WTC11 (cell line): ENCODE results near the gene IL10RA. TPM values are rescaled to one million over a fixed set of nuclear protein-coding genes. Genes with fewer than 3 reads are reported as not detected.
A peak's percentile ranks its signal among the peaks of the same experiment; 100 is the strongest.

Source experiments
- CREB1 ChIP-seq: sonication (generic); formaldehyde crosslinking; IDR thresholded peaks from 2 replicates; pipeline ENCODE4 v1.8.0; 2023; ENCODE audit warnings: mild to moderate bottlenecking, missing genetic modification reagents
- CREM ChIP-seq: sonication (generic); formaldehyde crosslinking; IDR thresholded peaks from 2 replicates; pipeline ENCODE4 v1.8.1; 2022; ENCODE audit warnings: mild to moderate bottlenecking, missing genetic modification reagents, moderate library complexity
- ELF4 ChIP-seq: sonication (generic); formaldehyde crosslinking; IDR thresholded peaks from 2 replicates; pipeline ENCODE4 v1.8.1; 2022; ENCODE audit warnings: low read depth, mild to moderate bottlenecking, moderate library complexity, missing genetic modification reagents
- EMX1 ChIP-seq: fragments of 250-450 bp; sonication (Bioruptor Pico); IDR thresholded peaks from 2 replicates; pipeline ENCODE4 v1.8.0; 2021; ENCODE audit warnings: mild to moderate bottlenecking
- FOXJ3 ChIP-seq: sonication (generic); formaldehyde crosslinking; IDR thresholded peaks from 2 replicates; pipeline ENCODE4 v1.9.0; 2021; ENCODE audit warnings: missing genetic modification reagents, mild to moderate bottlenecking, borderline replicate concordance
- NR2C2 ChIP-seq: sonication (generic); formaldehyde crosslinking; IDR thresholded peaks from 2 replicates; pipeline ENCODE4 v1.8.0; 2022; ENCODE audit warnings: mild to moderate bottlenecking, missing genetic modification reagents
- NR3C1 ChIP-seq: sonication (generic); formaldehyde crosslinking; conservative IDR thresholded peaks from 2 replicates; pipeline ENCODE4 v1.8.1; 2023; ENCODE audit warnings: low read depth, mild to moderate bottlenecking, missing genetic modification reagents
- PRRX2 ChIP-seq: fragments of 250-450 bp; sonication (Bioruptor Pico); IDR thresholded peaks from 2 replicates; pipeline ENCODE4 v1.8.0; 2021; ENCODE audit warnings: mild to moderate bottlenecking
- RORB ChIP-seq: fragments of 250-450 bp; sonication (Bioruptor Pico); IDR thresholded peaks from 2 replicates; pipeline ENCODE4 v1.9.0; 2021; ENCODE audit warnings: mild to moderate bottlenecking
- SP1 ChIP-seq: sonication (generic); formaldehyde crosslinking; conservative IDR thresholded peaks from 2 replicates; pipeline ENCODE4 v1.8.1; 2022; ENCODE audit warnings: missing genetic modification reagents
- TCF7 ChIP-seq: sonication (generic); formaldehyde crosslinking; IDR thresholded peaks from 2 replicates; pipeline ENCODE4 v1.8.0; 2022; ENCODE audit warnings: mild to moderate bottlenecking, low read depth, missing genetic modification reagents, moderate library complexity
- TP53 ChIP-seq: sonication (generic); formaldehyde crosslinking; IDR thresholded peaks from 2 replicates; pipeline ENCODE4 v1.8.1; 2023; ENCODE audit warnings: mild to moderate bottlenecking, missing genetic modification reagents
- ZNF121 ChIP-seq: sonication (generic); formaldehyde crosslinking; IDR thresholded peaks from 2 replicates; pipeline ENCODE4 v1.8.0; 2023; ENCODE audit warnings: missing genetic modification reagents
- ZNF219 ChIP-seq: sonication (generic); formaldehyde crosslinking; IDR thresholded peaks from 2 replicates; pipeline ENCODE4 v1.8.0; 2023; ENCODE audit warnings: missing genetic modification reagents, mild to moderate bottlenecking, borderline replicate concordance
- ZNF263 ChIP-seq: sonication (generic); formaldehyde crosslinking; IDR thresholded peaks from 2 replicates; pipeline ENCODE4 v1.8.1; 2022; ENCODE audit warnings: low read depth, mild to moderate bottlenecking, moderate library complexity, missing genetic modification reagents
- ZNF416 ChIP-seq: fragments of 250-450 bp; sonication (Bioruptor Pico); IDR thresholded peaks from 2 replicates; pipeline ENCODE4 v1.9.0; 2021; ENCODE audit warnings: mild to moderate bottlenecking, inconsistent platforms
- total RNA-seq: library from RNA; stranded (reverse); gene quantifications from 3 replicates; pipeline ENCODE4 v1.2.3, GENCODE V29; 2021
- TF ChIP-seq, protein P1 (sequence below): sonication (generic); formaldehyde crosslinking; IDR thresholded peaks from 2 replicates; pipeline ENCODE4 v1.8.0; 2023; ENCODE audit warnings: missing genetic modification reagents, mild to moderate bottlenecking, borderline replicate concordance
- TF ChIP-seq, protein P2 (sequence below): sonication (generic); formaldehyde crosslinking; IDR thresholded peaks from 2 replicates; pipeline ENCODE4 v1.8.1; 2023; ENCODE audit warnings: mild to moderate bottlenecking, missing genetic modification reagents
- TF ChIP-seq, protein P3 (sequence below): sonication (generic); formaldehyde crosslinking; IDR thresholded peaks from 2 replicates; pipeline ENCODE4 v1.8.1; 2022; ENCODE audit warnings: low read depth, mild to moderate bottlenecking, moderate library complexity, missing genetic modification reagents, borderline replicate concordance
- TF ChIP-seq, protein P4 (sequence below): fragments of 250-450 bp; sonication (Bioruptor Pico); IDR thresholded peaks from 2 replicates; pipeline ENCODE4 v1.9.0; 2021; ENCODE audit warnings: moderate library complexity, mild to moderate bottlenecking, inconsistent platforms, borderline replicate concordance
- TF ChIP-seq, protein P5 (sequence below): sonication (generic); formaldehyde crosslinking; IDR thresholded peaks from 2 replicates; pipeline ENCODE4 v1.8.1; 2022; ENCODE audit warnings: missing genetic modification reagents, borderline replicate concordance
- TF ChIP-seq, protein P6 (sequence below): sonication (generic); formaldehyde crosslinking; IDR thresholded peaks from 2 replicates; pipeline ENCODE4 v1.8.1; 2023; ENCODE audit warnings: mild to moderate bottlenecking, missing genetic modification reagents, borderline replicate concordance
- TF ChIP-seq, protein P7 (sequence below): sonication (generic); formaldehyde crosslinking; IDR thresholded peaks from 2 replicates; pipeline ENCODE4 v1.8.1; 2022; ENCODE audit warnings: mild to moderate bottlenecking, missing genetic modification reagents, moderate library complexity, borderline replicate concordance

IL10RA gene
- total RNA-seq, 1 experiment from 2014 or later: 0.74 TPM

DNA sequence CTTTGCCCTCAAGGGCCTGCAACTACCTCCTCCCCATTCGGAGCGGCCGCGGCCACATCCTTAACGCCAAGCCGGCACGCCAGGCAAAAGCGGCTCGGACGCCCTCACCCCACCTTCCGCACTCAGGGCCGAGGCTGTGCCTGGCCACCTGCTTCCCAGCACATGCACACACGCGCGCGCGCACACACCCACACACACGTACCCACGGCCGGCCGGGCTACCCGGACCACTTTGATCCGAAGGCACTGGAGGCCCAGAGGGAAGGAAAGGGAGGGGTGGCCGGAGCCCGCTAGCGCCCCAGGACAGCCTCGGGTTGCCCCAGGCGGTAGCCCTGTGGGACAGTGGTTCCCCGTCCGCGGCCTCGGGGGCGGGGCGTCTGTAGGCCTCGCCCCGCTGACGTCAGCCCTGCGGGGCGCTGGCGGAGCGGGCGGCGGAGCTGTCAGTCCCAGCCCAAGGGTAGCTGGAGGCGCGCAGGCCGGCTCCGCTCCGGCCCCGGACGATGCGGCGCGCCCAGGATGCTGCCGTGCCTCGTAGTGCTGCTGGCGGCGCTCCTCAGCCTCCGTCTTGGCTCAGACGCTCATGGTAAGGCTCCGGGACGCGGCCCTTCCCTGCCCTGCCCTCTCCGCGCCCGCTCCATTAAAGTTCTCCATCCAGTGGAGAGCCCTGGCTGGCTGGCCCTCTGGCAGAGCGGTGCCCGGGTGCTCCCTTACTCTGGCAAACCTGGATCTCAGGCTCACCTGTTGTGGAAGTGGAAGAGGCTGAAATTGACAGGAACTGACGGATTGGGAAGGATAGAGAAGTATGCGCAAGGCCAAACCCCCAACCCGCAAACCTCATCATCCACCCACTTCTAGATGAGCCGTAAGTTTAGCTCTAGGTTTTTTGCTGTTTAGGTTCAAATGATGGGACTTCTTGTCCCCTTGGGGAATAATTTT, at the start of gene IL10RA (continued):
- TF ChIP-seq, protein P1, sequence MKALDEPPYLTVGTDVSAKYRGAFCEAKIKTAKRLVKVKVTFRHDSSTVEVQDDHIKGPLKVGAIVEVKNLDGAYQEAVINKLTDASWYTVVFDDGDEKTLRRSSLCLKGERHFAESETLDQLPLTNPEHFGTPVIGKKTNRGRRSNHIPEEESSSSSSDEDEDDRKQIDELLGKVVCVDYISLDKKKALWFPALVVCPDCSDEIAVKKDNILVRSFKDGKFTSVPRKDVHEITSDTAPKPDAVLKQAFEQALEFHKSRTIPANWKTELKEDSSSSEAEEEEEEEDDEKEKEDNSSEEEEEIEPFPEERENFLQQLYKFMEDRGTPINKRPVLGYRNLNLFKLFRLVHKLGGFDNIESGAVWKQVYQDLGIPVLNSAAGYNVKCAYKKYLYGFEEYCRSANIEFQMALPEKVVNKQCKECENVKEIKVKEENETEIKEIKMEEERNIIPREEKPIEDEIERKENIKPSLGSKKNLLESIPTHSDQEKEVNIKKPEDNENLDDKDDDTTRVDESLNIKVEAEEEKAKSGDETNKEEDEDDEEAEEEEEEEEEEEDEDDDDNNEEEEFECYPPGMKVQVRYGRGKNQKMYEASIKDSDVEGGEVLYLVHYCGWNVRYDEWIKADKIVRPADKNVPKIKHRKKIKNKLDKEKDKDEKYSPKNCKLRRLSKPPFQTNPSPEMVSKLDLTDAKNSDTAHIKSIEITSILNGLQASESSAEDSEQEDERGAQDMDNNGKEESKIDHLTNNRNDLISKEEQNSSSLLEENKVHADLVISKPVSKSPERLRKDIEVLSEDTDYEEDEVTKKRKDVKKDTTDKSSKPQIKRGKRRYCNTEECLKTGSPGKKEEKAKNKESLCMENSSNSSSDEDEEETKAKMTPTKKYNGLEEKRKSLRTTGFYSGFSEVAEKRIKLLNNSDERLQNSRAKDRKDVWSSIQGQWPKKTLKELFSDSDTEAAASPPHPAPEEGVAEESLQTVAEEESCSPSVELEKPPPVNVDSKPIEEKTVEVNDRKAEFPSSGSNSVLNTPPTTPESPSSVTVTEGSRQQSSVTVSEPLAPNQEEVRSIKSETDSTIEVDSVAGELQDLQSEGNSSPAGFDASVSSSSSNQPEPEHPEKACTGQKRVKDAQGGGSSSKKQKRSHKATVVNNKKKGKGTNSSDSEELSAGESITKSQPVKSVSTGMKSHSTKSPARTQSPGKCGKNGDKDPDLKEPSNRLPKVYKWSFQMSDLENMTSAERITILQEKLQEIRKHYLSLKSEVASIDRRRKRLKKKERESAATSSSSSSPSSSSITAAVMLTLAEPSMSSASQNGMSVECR (CRISPR knock-in tag): peak; percentile 83
- TF ChIP-seq NR3C1 (CRISPR knock-in tag) (no peak), RORB (CRISPR knock-in tag) (no peak), CREB1 (0 out of 2 replicates have a peak, but pooled peaks have one; percentile 47), CREM (CRISPR knock-in tag) (peak; percentile 90; the same call in 1 of the 2 replicates), SP1 (peak; percentile 87), ZNF121 (CRISPR knock-in tag) (no peak), ELF4 (CRISPR knock-in tag) (no peak), NR2C2 (CRISPR knock-in tag) (no peak; the same call in 1 of the 2 replicates), ZNF219 (no peak), TCF7 (CRISPR knock-in tag) (peak; percentile 82; the same call in 1 of the 2 replicates), ZNF416 (CRISPR knock-in tag) (no peak), FOXJ3 (CRISPR knock-in tag) (no peak), PRRX2 (CRISPR knock-in tag) (no peak), TP53 (CRISPR knock-in tag) (no peak; the same call in 1 of the 2 replicates), EMX1 (no peak), ZNF263 (CRISPR knock-in tag) (no peak)
- TF ChIP-seq, protein P2, sequence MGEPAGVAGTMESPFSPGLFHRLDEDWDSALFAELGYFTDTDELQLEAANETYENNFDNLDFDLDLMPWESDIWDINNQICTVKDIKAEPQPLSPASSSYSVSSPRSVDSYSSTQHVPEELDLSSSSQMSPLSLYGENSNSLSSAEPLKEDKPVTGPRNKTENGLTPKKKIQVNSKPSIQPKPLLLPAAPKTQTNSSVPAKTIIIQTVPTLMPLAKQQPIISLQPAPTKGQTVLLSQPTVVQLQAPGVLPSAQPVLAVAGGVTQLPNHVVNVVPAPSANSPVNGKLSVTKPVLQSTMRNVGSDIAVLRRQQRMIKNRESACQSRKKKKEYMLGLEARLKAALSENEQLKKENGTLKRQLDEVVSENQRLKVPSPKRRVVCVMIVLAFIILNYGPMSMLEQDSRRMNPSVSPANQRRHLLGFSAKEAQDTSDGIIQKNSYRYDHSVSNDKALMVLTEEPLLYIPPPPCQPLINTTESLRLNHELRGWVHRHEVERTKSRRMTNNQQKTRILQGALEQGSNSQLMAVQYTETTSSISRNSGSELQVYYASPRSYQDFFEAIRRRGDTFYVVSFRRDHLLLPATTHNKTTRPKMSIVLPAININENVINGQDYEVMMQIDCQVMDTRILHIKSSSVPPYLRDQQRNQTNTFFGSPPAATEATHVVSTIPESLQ (CRISPR knock-in tag): no peak
- TF ChIP-seq, protein P3, sequence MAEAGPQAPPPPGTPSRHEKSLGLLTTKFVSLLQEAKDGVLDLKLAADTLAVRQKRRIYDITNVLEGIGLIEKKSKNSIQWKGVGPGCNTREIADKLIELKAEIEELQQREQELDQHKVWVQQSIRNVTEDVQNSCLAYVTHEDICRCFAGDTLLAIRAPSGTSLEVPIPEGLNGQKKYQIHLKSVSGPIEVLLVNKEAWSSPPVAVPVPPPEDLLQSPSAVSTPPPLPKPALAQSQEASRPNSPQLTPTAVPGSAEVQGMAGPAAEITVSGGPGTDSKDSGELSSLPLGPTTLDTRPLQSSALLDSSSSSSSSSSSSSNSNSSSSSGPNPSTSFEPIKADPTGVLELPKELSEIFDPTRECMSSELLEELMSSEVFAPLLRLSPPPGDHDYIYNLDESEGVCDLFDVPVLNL (CRISPR knock-in tag): no peak
- TF ChIP-seq, protein P4, sequence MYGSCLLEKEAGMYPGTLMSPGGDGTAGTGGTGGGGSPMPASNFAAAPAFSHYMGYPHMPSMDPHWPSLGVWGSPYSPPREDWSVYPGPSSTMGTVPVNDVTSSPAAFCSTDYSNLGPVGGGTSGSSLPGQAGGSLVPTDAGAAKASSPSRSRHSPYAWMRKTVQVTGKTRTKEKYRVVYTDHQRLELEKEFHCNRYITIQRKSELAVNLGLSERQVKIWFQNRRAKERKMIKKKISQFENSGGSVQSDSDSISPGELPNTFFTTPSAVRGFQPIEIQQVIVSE (CRISPR knock-in tag): no peak
- TF ChIP-seq, protein P5, sequence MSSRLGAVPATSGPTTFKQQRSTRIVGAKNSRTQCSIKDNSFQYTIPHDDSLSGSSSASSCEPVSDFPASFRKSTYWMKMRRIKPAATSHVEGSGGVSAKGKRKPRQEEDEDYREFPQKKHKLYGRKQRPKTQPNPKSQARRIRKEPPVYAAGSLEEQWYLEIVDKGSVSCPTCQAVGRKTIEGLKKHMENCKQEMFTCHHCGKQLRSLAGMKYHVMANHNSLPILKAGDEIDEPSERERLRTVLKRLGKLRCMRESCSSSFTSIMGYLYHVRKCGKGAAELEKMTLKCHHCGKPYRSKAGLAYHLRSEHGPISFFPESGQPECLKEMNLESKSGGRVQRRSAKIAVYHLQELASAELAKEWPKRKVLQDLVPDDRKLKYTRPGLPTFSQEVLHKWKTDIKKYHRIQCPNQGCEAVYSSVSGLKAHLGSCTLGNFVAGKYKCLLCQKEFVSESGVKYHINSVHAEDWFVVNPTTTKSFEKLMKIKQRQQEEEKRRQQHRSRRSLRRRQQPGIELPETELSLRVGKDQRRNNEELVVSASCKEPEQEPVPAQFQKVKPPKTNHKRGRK (CRISPR knock-in tag): no peak
- TF ChIP-seq, protein P6, sequence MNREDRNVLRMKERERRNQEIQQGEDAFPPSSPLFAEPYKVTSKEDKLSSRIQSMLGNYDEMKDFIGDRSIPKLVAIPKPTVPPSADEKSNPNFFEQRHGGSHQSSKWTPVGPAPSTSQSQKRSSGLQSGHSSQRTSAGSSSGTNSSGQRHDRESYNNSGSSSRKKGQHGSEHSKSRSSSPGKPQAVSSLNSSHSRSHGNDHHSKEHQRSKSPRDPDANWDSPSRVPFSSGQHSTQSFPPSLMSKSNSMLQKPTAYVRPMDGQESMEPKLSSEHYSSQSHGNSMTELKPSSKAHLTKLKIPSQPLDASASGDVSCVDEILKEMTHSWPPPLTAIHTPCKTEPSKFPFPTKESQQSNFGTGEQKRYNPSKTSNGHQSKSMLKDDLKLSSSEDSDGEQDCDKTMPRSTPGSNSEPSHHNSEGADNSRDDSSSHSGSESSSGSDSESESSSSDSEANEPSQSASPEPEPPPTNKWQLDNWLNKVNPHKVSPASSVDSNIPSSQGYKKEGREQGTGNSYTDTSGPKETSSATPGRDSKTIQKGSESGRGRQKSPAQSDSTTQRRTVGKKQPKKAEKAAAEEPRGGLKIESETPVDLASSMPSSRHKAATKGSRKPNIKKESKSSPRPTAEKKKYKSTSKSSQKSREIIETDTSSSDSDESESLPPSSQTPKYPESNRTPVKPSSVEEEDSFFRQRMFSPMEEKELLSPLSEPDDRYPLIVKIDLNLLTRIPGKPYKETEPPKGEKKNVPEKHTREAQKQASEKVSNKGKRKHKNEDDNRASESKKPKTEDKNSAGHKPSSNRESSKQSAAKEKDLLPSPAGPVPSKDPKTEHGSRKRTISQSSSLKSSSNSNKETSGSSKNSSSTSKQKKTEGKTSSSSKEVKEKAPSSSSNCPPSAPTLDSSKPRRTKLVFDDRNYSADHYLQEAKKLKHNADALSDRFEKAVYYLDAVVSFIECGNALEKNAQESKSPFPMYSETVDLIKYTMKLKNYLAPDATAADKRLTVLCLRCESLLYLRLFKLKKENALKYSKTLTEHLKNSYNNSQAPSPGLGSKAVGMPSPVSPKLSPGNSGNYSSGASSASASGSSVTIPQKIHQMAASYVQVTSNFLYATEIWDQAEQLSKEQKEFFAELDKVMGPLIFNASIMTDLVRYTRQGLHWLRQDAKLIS (CRISPR knock-in tag): no peak
- TF ChIP-seq, protein P7, sequence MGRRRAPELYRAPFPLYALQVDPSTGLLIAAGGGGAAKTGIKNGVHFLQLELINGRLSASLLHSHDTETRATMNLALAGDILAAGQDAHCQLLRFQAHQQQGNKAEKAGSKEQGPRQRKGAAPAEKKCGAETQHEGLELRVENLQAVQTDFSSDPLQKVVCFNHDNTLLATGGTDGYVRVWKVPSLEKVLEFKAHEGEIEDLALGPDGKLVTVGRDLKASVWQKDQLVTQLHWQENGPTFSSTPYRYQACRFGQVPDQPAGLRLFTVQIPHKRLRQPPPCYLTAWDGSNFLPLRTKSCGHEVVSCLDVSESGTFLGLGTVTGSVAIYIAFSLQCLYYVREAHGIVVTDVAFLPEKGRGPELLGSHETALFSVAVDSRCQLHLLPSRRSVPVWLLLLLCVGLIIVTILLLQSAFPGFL (CRISPR knock-in tag): no peak
